Body of pancreas (tissue), 4 donors: Measurements from ENCODE around the gene LAD1. TPM values are rescaled to one million over a fixed set of nuclear protein-coding genes. Genes with fewer than 3 reads are reported as not detected.

ENCODE experiments used
- ATAC-seq: fragments of 150-250 bp; one replicate; pipeline ENCODE4 v1.9.1; 2016
- DNase-seq, 4 donors: peaks; one replicate each; pipeline ENCODE4 v3.0.0-alpha.2; 2019
- H3K27ac ChIP-seq, 4 donors: fragments of 200-600 bp; sonication (generic); 1 replicate in 3 of 4; 2 replicates in 1 of 4; pipeline versions ENCODE4 v1.5.1 to v1.6.1; 2016 to 2019; ENCODE audit warnings: mild to moderate bottlenecking in 1 of 4, mixed read lengths in 1 of 4, moderate library complexity in 1 of 4
- H3K27me3 ChIP-seq, 2 donors: fragments of 200-600 bp; sonication (generic); one replicate each; pipeline ENCODE4 v1.6.0; 2016; ENCODE audit warnings: mild to moderate bottlenecking in 1 of 2
- H3K36me3 ChIP-seq, 2 donors: fragments of 200-600 bp; sonication (generic); replicated peaks in 1 of 2; 2 replicates each; pipeline ENCODE4 v1.5.1; 2016; ENCODE audit warnings: low read depth in 2 of 2; ENCODE audit not compliant: insufficient read depth in 1 of 2
- H3K4me1 ChIP-seq: fragments of 200-600 bp; sonication (generic); one replicate; pipeline ENCODE4 v1.6.0; 2016
- H3K4me3 ChIP-seq, 2 donors: fragments of 200-600 bp; sonication (generic); 1 replicate in 1 of 2; 2 replicates in 1 of 2; pipeline ENCODE4 v1.5.1; 2016 to 2019
- H3K9me3 ChIP-seq, 3 donors: fragments of 200-600 bp; sonication (generic); 1 replicate in 2 of 3; 2 replicates in 1 of 3; pipeline ENCODE4 v1.5.1; 2016
- POLR2A ChIP-seq, 3 donors: fragments of 450-650 bp; IDR thresholded peaks; one replicate each; pipeline ENCODE4 v1.6.1; 2016; ENCODE audit warnings: antibody characterized with exemption in 3 of 3, mild to moderate bottlenecking in 2 of 3
- WGBS, 2 donors: methylation state at CpG; one replicate each; pipeline ENCODE4 v1.1.5; 2017; 5-methylcytosine and 5-hydroxymethylcytosine counted together
- intact Hi-C: fragments of 100-400 bp; cut with DNase I; formaldehyde crosslinking; loops from one replicate; pipeline ENCODE4 v1.15.1; 2023
- total RNA-seq, 2 donors: library from RNA; depleted of rRNA; stranded (reverse); fragments of >200 nt; gene quantifications; one replicate each; pipeline ENCODE4 v1.1.0, GENCODE V29; 2016
- TF ChIP-seq, protein P1 (sequence below), 7 experiments: fragments of 450-650 bp in 4 of 7; fragments of 200-600 bp in 3 of 7; sonication (generic) in 3 of 7; IDR thresholded peaks; one replicate each; pipeline ENCODE4 v1.5.1; 2016 to 2019; ENCODE audit warnings: antibody characterized with exemption in 7 of 7

The LAD1 gene
- total RNA-seq, 2 donors from 2014 or later: 46.1 to 54.7 TPM

DNA sequence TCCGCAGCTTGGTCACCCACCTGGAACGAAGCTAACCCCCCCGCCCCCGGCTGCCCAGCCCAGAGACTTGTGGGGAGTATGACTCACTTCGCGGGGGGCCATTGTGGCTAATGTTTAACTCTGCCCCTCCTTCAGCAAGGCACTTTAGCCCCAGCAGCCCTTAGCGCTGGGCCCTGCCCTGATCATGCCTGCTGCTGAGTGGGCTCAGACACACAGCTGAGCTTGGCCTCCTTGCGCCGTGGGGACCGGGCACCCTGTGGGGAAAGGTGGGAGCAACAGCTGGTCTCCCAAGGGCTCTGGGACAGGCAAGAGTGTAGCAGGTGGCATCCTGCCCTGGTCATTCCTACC, 6.3 kb upstream of the LAD1 start:
- no peaks in the 10 kb centered on the region for H3K36me3 ChIP-seq
- no peaks in the 10 kb centered on the region for H3K9me3 ChIP-seq
- intact Hi-C loops: no loop called here
- no peak overlapping the region for H3K4me3 ChIP-seq
- DNase-seq: peak; percentile 60 to 86 (median 74)
- peaks cover 50% of the 10 kb centered on the region for H3K4me1 ChIP-seq
- peak overlapping the region; percentile 52 to 80 (median 75) for H3K27ac ChIP-seq
- ATAC-seq: peak; percentile 79
- H3K27me3 ChIP-seq: no peaks in the 10 kb centered on the region
- TF ChIP-seq, protein P1, sequence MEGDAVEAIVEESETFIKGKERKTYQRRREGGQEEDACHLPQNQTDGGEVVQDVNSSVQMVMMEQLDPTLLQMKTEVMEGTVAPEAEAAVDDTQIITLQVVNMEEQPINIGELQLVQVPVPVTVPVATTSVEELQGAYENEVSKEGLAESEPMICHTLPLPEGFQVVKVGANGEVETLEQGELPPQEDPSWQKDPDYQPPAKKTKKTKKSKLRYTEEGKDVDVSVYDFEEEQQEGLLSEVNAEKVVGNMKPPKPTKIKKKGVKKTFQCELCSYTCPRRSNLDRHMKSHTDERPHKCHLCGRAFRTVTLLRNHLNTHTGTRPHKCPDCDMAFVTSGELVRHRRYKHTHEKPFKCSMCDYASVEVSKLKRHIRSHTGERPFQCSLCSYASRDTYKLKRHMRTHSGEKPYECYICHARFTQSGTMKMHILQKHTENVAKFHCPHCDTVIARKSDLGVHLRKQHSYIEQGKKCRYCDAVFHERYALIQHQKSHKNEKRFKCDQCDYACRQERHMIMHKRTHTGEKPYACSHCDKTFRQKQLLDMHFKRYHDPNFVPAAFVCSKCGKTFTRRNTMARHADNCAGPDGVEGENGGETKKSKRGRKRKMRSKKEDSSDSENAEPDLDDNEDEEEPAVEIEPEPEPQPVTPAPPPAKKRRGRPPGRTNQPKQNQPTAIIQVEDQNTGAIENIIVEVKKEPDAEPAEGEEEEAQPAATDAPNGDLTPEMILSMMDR (IDR thresholded peaks at IDR 0.05): no peak
- peak in 1 of 3 donors; percentile 34 for TF ChIP-seq POLR2A (IDR thresholded peaks at IDR 0.05)
- 37 to 48% methylated on average over 10 of the region's 10 CpGs for WGBS, 2 donors

DNA sequence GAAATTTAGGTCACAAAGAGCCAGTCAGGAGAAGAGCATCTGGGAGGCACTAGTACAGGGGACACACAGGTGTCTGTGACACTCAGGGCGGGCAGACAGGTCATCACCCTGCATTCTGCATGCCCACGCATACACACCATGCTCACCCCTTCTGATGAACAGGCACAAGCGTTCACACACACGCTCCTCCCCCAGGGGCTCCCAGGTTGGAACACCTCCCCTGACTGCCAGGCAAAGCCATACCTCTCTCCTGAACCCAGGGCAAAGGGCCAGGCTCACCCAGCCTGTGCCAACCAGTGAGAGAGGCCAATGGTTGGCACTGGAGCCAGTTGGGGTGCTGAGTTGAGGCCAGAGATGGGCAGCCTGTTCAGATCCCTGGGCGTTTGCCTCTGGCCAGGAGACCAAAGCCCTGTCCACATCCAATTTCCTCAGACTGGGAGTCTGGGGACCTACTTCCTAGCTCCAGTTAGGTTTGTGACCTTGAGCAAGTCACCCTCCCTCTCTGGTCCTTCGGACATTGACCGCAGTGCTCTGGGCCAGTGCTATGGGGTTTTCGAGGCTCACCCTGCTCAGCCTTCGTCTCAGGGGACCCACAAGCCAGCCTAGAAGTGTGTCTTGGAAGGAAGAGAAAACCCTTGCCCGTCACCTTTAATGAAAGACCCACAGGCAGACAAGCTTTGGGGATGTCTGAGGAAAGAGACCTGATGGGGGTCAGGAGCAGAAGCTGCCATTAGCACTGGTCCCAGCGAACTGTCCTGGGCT, 5.8 kb upstream of the LAD1 start:
- DNase-seq (peak in 3 of 4 donors; percentile 24 to 48 (median 36)), ATAC-seq (peak; percentile 25)
- intact Hi-C loops: no loop called here
- TF ChIP-seq, protein P1 (IDR thresholded peaks at IDR 0.05): no peak
- TF ChIP-seq POLR2A (IDR thresholded peaks at IDR 0.05): no peak
- H3K27ac ChIP-seq: peak overlapping the region; percentile 52 to 80 (median 75)
- H3K36me3 ChIP-seq: no peaks in the 10 kb centered on the region
- H3K27me3 ChIP-seq: no peaks in the 10 kb centered on the region
- no peaks in the 10 kb centered on the region for H3K9me3 ChIP-seq
- no peak overlapping the region for H3K4me3 ChIP-seq
- H3K4me1 ChIP-seq: peaks cover 55% of the 10 kb centered on the region
- 74 to 78% methylated on average over 7 to 11 of the region's 11 CpGs for WGBS, 2 donors

DNA sequence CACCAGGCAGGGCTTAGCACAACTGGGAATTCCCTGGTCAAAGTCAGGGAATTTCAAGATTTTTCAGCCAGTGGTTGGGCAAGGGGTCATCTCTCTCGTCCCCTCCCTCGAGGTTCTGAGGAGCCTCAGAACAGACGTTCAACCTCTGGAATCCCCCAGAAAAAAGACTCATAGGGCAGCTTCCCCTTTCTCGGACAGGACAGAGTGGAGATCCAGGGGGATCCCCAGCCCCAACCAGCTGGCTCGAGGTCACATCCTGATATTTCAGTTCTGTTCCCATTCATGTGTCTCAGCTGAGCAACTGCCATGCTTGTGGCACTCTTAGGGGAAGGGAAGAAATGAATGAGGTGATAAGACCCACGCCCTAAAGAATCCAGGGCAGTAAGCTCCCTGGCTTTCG, 4.9 kb upstream of the LAD1 start:
- intact Hi-C loops: no loop called here
- Histone ChIP-seq H3K9me3 (no peaks in the 10 kb centered on the region), H3K4me3 (no peak overlapping the region), H3K27me3 (no peaks in the 10 kb centered on the region), H3K4me1 (peaks cover 61% of the 10 kb centered on the region), H3K27ac (peak overlapping the region in 3 of 4 donors; percentile 71 to 80 (median 79)), H3K36me3 (no peaks in the 10 kb centered on the region)
- TF ChIP-seq, protein P1 (IDR thresholded peaks at IDR 0.05): no peak
- no peak for TF ChIP-seq POLR2A (IDR thresholded peaks at IDR 0.05)
- DNase-seq: no peak
- 53 to 64% methylated on average over 5 to 7 of the region's 7 CpGs for WGBS, 2 donors
- ATAC-seq: no peak

DNA sequence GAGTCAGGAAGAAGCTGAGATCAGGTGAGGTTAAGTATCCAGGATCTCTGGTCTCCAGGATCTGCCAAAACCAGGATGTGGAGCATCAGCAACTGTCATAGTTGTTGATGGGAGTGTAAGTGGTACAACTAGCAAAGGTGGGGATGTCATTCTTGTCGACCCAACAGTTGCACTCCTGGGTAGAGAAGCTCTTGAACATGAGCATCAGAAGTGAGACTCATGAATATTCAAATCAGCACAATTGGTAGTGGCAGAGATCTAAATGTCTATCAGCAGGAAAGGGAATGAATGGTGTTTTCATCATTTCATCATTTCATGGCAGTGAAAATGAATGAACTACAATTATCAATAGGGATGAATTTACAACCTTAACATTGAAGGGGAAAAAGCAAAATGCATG, 4.2 kb upstream of the LAD1 start:
- 68 to 78% methylated on average over 1 of the region's 1 CpG for WGBS, 2 donors
- no peak for ATAC-seq
- H3K27me3 ChIP-seq: no peaks in the 10 kb centered on the region
- no peaks in the 10 kb centered on the region for H3K36me3 ChIP-seq
- H3K9me3 ChIP-seq: no peaks in the 10 kb centered on the region
- H3K4me1 ChIP-seq: peaks cover 66% of the 10 kb centered on the region
- intact Hi-C loops: no loop called here
- no peak overlapping the region for H3K4me3 ChIP-seq
- TF ChIP-seq, protein P1 (IDR thresholded peaks at IDR 0.05): no peak
- no peak for TF ChIP-seq POLR2A (IDR thresholded peaks at IDR 0.05)
- no peak overlapping the region for H3K27ac ChIP-seq
- DNase-seq: no peak

DNA sequence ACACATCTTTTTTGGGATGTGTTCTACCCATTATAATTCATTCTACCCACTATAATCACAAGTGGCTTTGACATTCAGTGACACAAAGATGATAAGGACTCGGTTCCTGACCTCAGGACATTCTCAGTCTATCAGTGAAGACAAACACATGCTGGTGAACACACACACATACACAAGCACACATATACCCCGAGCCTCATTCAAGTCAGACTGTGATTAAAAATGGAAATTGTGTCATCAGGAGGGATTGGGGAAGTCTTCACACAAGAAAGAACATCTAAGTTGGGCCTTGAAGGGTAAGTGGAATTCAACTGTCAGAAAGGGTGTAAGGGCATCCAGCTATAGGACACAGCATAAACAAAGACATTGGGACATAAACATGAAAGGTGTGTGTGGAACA, 2.6 kb upstream of the LAD1 start:
- ATAC-seq (no peak), DNase-seq (no peak)
- Histone ChIP-seq H3K4me3 (no peak overlapping the region), H3K4me1 (peaks cover 69% of the 10 kb centered on the region), H3K9me3 (no peaks in the 10 kb centered on the region), H3K27ac (no peak overlapping the region), H3K27me3 (no peaks in the 10 kb centered on the region), H3K36me3 (no peaks in the 10 kb centered on the region)
- 18 to 21% methylated on average over 2 of the region's 2 CpGs for WGBS, 2 donors
- intact Hi-C loops: no loop called here
- TF ChIP-seq, protein P1 (IDR thresholded peaks at IDR 0.05): no peak
- no peak for TF ChIP-seq POLR2A (IDR thresholded peaks at IDR 0.05)
